B cell (primary cell): ENCODE measurements around the gene FRMD4A. TPM values are rescaled to one million over a fixed set of nuclear protein-coding genes. Genes with fewer than 3 reads are reported as not detected.

Experiments
- ATAC-seq: fragments of 200-7000 bp; cut with Tn5 transposase; one replicate; pipeline ENCODE4 v1.10.0; 2021; ENCODE audit warnings: low read depth, mild to moderate bottlenecking, moderate number of reproducible peaks, moderate library complexity
- CTCF ChIA-PET: fragments of 350-600 bp; sonication (Branson Sonifier 250); formaldehyde crosslinking; loops from one replicate; lab custom pipeline; 2021; ENCODE audit warnings: antibody characterized with exemption, inconsistent platforms; lab: Charles Lee
- POLR2A ChIA-PET: fragments of 350-600 bp; sonication (Branson Sonifier 250); formaldehyde crosslinking; loops from one replicate; lab custom pipeline; 2021; ENCODE audit warnings: antibody characterized with exemption; lab: Charles Lee
- DNase-seq: peaks from one replicate; pipeline ENCODE4 v3.0.0; 2013
- H2AFZ ChIP-seq: 2 replicates; pipeline ENCODE4 v1.6.1; 2012; ENCODE audit warnings: mild to moderate bottlenecking, low read depth, low read length; ENCODE audit not compliant: insufficient read depth, poor library complexity, severe bottlenecking
- H3K27ac ChIP-seq, 2 donors: 1 replicate in 1 of 2; 2 replicates in 1 of 2; pipeline ENCODE4 v1.5.1; 2012 to 2013; ENCODE audit warnings: low read length in 2 of 2, mild to moderate bottlenecking in 2 of 2, moderate library complexity in 1 of 2
- H3K27me3 ChIP-seq, 4 experiments: fragments of 200-600 bp in 1 of 4; sonication (generic) in 1 of 4; replicated peaks in 1 of 4; 1 replicate in 2 of 4; 2 replicates in 2 of 4; pipeline versions ENCODE4 v1.6.1 to v1.7.0; 2013 to 2016; ENCODE audit warnings: low read length in 3 of 4, mild to moderate bottlenecking in 2 of 4, mixed read lengths in 1 of 4, moderate library complexity in 1 of 4; ENCODE audit not compliant: insufficient read depth in 4 of 4, control insufficient read depth in 3 of 4; ENCODE audit errors: control extremely low read depth in 1 of 4
- H3K36me3 ChIP-seq, 2 experiments: replicated peaks in 1 of 2; 1 replicate in 1 of 2; 2 replicates in 1 of 2; pipeline versions ENCODE4 v1.6.1 to v1.7.1; 2013; ENCODE audit warnings: low read length in 1 of 2; ENCODE audit not compliant: insufficient read depth in 2 of 2, control insufficient read depth in 1 of 2; ENCODE audit errors: control extremely low read depth in 1 of 2, extremely low read depth in 1 of 2
- H3K4me1 ChIP-seq, 2 donors: fragments of 200-600 bp in 1 of 2; sonication (generic) in 1 of 2; 1 replicate in 1 of 2; 2 replicates in 1 of 2; pipeline versions ENCODE4 v1.5.1 to v1.6.1; 2013 to 2017; ENCODE audit warnings: low read length in 2 of 2; ENCODE audit not compliant: control insufficient read depth in 2 of 2, insufficient read depth in 2 of 2
- H3K4me2 ChIP-seq: replicated peaks from 2 replicates; pipeline ENCODE3; 2012; ENCODE audit warnings: mild to moderate bottlenecking, low read depth, low read length; ENCODE audit not compliant: poor library complexity, severe bottlenecking
- H3K4me3 ChIP-seq, 5 experiments: fragments of 200-600 bp in 1 of 5; sonication (generic) in 1 of 5; 1 replicate in 3 of 5; 2 replicates in 2 of 5; pipeline versions ENCODE4 v1.5.1 to v1.7.0; 2011 to 2016; ENCODE audit warnings: low read length in 4 of 5, mild to moderate bottlenecking in 4 of 5, low read depth in 2 of 5, control low read depth in 1 of 5, moderate library complexity in 1 of 5; ENCODE audit not compliant: insufficient read depth in 1 of 5; ENCODE audit errors: control extremely low read depth in 1 of 5, extremely low read depth in 1 of 5
- H3K79me2 ChIP-seq: fragments of 200-600 bp; sonication (generic); one replicate; pipeline ENCODE4 v1.6.0; 2016; ENCODE audit warnings: low read length; ENCODE audit not compliant: control insufficient read depth, insufficient read depth
- H3K9ac ChIP-seq: fragments of 200-600 bp; sonication (generic); 2 replicates; pipeline ENCODE4 v1.6.1; 2017; ENCODE audit warnings: mild to moderate bottlenecking, low read length, moderate library complexity
- H3K9me3 ChIP-seq, 3 donors: one replicate each; pipeline versions ENCODE4 v1.6.1 to v1.7.1; 2013; ENCODE audit warnings: low read length in 2 of 3; ENCODE audit not compliant: control insufficient read depth in 2 of 3, insufficient read depth in 1 of 3; ENCODE audit errors: control extremely low read depth in 1 of 3
- H4K20me1 ChIP-seq: 2 replicates; pipeline ENCODE4 v1.6.0; 2012; ENCODE audit warnings: mild to moderate bottlenecking, low read length; ENCODE audit not compliant: insufficient read depth, control insufficient read depth, poor library complexity, severe bottlenecking
- H3K27ac Mint-ChIP-seq: one replicate; pipeline ENCODE4 v1.8.0; 2021; ENCODE audit warnings: mixed read lengths
- H3K27me3 Mint-ChIP-seq: one replicate; pipeline ENCODE4 v1.8.0; 2021; ENCODE audit warnings: mixed read lengths
- H3K4me1 Mint-ChIP-seq: one replicate; pipeline ENCODE4 v1.8.0; 2021; ENCODE audit warnings: mixed read lengths
- H3K4me3 Mint-ChIP-seq: one replicate; pipeline ENCODE4 v1.8.0; 2021; ENCODE audit warnings: mixed read lengths
- H3K9me3 Mint-ChIP-seq: one replicate; pipeline ENCODE4 v1.8.0; 2022; ENCODE audit warnings: mixed read lengths; ENCODE audit not compliant: insufficient read depth
- EZH2 ChIP-seq: IDR thresholded peaks from 2 replicates; pipeline ENCODE4 v1.6.1; 2012; ENCODE audit warnings: borderline replicate concordance, low read depth, mild to moderate bottlenecking, moderate library complexity, low read length; ENCODE audit not compliant: insufficient read depth, poor library complexity, severe bottlenecking
- WGBS: methylation state at CpG from one replicate; pipeline ENCODE4 v1.1.5; 2013; ENCODE audit warnings: missing lambda C conversion rate; ENCODE audit not compliant: insufficient coverage; 5-methylcytosine and 5-hydroxymethylcytosine counted together
- intact Hi-C: fragments of 100-400 bp; cut with micrococcal nuclease; formaldehyde crosslinking; loops from one replicate; pipeline ENCODE4 v1.10.0; 2022
- polyA plus RNA-seq: library from polyadenylated mRNA; depleted of rRNA; stranded (reverse); fragments of >200 nt; gene quantifications from 2 replicates; pipeline ENCODE4 v1.2.3, GENCODE V29; 2012
- total RNA-seq, 2 donors: library from RNA; stranded (reverse); fragments of 120-200 nt in 1 of 2; gene quantifications; 1 replicate in 1 of 2; 2 replicates in 1 of 2; pipeline versions ENCODE4 v1.2.3 to v1.2.4, GENCODE V29; 2013 to 2022
- TF ChIP-seq, protein P1 (sequence below): fragments of 200-600 bp; IDR thresholded peaks from one replicate; pipeline ENCODE4 v1.8.0; 2022; ENCODE audit warnings: antibody characterized with exemption, mild to moderate bottlenecking

FRMD4A gene
- total and polyA plus RNA-seq, 2 donors (not counting 1 experiment from before 2014, with no cell fraction given), result 0.76 to 3.4 TPM

DNA sequence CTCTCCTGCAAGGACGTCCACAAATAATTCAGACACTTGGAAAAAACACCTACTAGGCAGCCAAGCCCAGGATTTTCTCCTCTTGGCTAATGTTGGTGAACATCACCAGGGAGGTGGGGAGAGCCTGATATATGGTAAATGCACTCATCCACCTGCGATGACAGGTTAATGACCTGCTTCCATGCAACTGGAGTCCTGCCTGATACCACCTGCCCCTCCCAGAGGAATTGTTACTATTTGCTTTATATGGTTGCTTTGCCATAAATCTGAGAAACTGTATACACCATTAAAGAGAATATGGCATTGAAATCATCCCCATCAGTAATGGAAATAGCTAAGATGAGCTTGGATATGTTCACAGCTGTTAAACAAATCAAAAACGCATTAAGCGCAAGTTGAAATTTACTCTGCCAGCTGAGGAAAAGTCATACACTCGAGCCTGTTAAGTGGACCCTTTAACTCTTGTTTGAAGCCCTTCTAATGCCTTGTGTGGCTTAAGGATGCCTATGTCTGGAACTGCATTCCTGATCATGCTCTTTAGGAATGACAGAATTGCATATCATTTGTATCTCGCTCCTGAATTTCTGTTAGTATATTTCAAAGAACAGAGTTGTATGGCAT lies 535.6 kb downstream of the FRMD4A start:
- POLR2A ChIA-PET, result no interaction called here
- no peaks in the 10 kb centered on the region for H3K9me3 Mint-ChIP-seq
- intact Hi-C loops, result no loop called here
- no peaks in the 10 kb centered on the region for H3K27me3 Mint-ChIP-seq
- WGBS, result 88% methylated on average over 4 of the region's 6 CpGs
- no peak overlapping the region for H3K4me3 Mint-ChIP-seq
- DNase-seq (no peak), ATAC-seq (no peak)
- no peak overlapping the region for H3K27ac Mint-ChIP-seq
- Histone ChIP-seq H3K36me3 (no peaks in the 10 kb centered on the region), H3K27me3 (no peaks in the 10 kb centered on the region), H3K9me3 (peaks cover 0 to 4% (median 0%) of the 10 kb centered on the region in 3 donors), H3K79me2 (no peaks in the 10 kb centered on the region), H2AFZ (peak overlapping the region; percentile 14), H3K9ac (no peak overlapping the region), H4K20me1 (no peaks in the 10 kb centered on the region), H3K4me1 (peaks cover 23% of the 10 kb centered on the region in 2 donors), H3K4me2 (peak overlapping the region; percentile 55), H3K4me3 (no peak overlapping the region), H3K27ac (no peak overlapping the region)
- peaks cover 27% of the 10 kb centered on the region for H3K4me1 Mint-ChIP-seq
- CTCF ChIA-PET, result interaction anchor here (0.6 to 1.6 kb wide), 3 partner anchors 8 to 390 kb away, joined by 3 to 4 read pairs (median 3); no protein-coding TSS in a partner anchor
- TF ChIP-seq, protein P1, sequence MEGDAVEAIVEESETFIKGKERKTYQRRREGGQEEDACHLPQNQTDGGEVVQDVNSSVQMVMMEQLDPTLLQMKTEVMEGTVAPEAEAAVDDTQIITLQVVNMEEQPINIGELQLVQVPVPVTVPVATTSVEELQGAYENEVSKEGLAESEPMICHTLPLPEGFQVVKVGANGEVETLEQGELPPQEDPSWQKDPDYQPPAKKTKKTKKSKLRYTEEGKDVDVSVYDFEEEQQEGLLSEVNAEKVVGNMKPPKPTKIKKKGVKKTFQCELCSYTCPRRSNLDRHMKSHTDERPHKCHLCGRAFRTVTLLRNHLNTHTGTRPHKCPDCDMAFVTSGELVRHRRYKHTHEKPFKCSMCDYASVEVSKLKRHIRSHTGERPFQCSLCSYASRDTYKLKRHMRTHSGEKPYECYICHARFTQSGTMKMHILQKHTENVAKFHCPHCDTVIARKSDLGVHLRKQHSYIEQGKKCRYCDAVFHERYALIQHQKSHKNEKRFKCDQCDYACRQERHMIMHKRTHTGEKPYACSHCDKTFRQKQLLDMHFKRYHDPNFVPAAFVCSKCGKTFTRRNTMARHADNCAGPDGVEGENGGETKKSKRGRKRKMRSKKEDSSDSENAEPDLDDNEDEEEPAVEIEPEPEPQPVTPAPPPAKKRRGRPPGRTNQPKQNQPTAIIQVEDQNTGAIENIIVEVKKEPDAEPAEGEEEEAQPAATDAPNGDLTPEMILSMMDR, result no peak
- no peak for TF ChIP-seq EZH2

DNA sequence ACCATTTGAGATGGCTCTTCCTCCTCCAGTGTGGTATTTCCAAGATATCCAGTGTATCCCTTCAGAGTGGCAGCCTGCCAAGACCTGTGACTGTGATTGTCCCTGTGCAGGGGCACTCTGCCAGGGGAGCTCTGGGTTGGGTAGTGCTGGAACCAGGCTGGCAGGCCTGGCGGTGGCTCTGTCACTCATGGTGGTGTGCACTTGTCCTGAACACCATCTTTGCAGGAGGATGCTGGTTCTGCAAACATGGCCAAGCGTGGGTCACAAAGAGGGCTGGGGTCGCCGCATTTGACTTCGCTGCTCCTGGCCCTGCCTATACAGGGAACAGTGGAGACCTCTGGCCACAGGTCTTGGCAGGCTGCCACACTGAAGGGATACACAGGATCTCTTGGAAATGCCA lies 538.7 kb downstream of the FRMD4A start:
- H3K9me3 ChIP-seq, result no peaks in the 10 kb centered on the region
- Mint-ChIP-seq H3K4me1 (peaks cover 33% of the 10 kb centered on the region), H3K9me3 (no peaks in the 10 kb centered on the region), H3K27ac (no peak overlapping the region), H3K4me3 (no peak overlapping the region), H3K27me3 (no peaks in the 10 kb centered on the region)
- no peaks in the 10 kb centered on the region for H3K36me3 ChIP-seq
- no peaks in the 10 kb centered on the region for H4K20me1 ChIP-seq
- ChIA-PET CTCF (no interaction called here), POLR2A (no interaction called here)
- no peak overlapping the region for H2AFZ ChIP-seq
- H3K79me2 ChIP-seq, result no peaks in the 10 kb centered on the region
- H3K4me3 ChIP-seq, result no peak overlapping the region
- 99% methylated on average over 5 of the region's 5 CpGs for WGBS
- DNase-seq, result no peak
- intact Hi-C loops, result no loop called here
- peaks cover 27 to 36% of the 10 kb centered on the region in 2 donors for H3K4me1 ChIP-seq
- H3K4me2 ChIP-seq, result no peak overlapping the region
- H3K9ac ChIP-seq, result no peak overlapping the region
- no peak for ATAC-seq
- no peak overlapping the region for H3K27ac ChIP-seq
- TF ChIP-seq, protein P1, result no peak
- no peak for TF ChIP-seq EZH2
- no peaks in the 10 kb centered on the region for H3K27me3 ChIP-seq
